ENCODE results near the gene TNS1.

The TNS1 gene

DNA sequence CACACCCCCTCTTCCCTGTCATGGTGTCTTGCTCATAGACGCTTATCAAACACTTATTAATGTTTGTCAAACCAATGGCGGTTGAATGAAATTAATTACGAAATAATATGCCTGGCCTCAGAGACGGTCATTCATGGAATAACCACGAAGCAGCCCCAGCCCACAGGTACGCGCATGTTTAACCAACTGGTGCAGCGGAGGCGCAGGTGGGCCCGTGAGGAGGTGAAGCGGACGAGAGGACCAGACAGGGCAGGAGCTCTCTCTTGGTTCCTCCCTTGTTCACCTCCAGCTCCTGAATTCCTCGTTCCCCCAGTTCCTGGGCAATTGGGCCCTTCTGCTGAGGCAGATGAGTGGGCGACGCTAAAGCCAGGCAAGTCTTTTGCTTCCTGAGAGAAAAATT, 169.8 kb downstream of the TNS1 start:
- no peak for DNase-seq (ENCODE audit: low read depth in 2 of 2)

DNA sequence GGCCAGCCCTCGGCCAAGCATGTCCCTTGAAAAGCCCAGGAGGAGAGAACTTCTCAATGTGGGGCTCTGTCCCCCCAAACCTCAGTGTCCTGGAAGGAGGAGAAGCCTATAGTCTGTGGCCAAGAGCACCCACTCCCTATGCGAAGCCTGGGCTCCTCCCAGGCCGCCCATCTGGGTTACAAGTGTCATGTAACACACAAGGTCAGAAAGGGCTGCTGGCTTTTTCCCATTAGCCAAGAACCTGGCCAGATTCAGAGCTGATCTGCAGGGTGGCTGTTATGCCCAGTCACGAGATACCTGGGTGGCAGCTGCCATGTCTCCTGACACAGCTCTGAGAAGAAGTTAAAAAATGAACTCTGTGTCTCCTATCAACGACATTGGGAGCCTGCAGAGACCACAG, 170.7 kb downstream of the TNS1 start:
- no peak for DNase-seq (ENCODE audit: low read depth in 2 of 2)

DNA sequence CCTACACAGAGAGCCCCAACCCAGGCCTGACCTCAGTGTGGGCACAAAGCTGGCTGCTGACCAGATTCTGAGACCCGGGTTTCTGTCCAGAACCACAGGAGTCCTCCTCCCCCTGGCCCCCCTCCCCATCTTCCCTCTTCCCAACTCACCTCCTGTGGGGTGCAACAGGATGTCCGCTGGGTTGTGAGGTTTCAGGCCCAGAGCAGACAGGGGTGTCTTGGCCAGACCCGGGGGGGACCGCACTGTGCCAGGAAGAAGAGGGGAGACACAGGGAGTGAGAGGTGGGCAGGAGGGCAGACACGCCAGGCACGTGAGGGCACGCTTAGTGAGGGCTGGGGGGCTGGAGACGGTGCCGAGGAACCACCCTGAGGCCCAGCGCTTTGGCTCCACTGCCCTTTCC, 171.5 kb downstream of the TNS1 start:
- DNase-seq (ENCODE audit: low read depth in 2 of 2): no peak

DNA sequence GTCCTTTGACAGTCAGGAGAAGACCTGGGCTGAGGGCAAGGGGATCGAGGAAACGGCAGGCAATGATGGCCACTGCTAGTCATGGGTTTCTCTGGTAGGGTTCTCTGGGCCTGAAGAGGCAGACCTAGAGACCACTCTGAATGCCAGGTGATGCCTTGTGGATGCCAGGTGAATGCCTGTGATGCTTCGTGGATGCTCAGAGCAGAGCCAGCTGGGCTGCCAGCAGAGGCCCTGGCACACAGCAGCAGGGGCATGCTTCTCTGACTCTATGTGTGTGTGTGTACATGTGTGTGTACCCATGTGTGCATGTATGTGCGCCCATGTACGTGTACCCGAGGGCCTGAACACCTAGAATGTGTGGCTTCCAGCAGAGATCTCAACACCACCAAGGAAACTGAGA, 172.0 kb downstream of the TNS1 start:
- no peak for DNase-seq (ENCODE audit: low read depth in 2 of 2)

DNA sequence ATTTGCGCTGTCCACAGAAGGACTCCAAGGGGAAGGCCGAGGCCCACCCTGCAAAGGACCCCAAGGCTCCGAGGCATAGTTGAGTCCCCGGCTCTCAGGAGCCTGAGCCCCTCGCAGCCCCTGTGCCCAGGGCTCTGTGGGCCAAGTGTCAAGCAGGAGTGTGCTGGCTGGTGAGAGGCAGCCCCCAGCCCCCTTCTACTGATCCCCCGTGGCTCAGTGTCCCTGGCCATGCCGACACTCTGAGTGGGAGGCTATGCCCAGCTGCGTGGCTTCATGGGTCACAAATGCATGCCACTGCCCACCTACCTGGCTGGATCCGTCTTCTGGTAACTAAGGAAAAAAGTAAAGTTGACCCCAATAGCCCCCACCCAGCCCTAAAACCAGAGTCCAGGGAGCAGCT, 172.7 kb downstream of the TNS1 start:
- no peak for DNase-seq (ENCODE audit: low read depth in 2 of 2)

DNA sequence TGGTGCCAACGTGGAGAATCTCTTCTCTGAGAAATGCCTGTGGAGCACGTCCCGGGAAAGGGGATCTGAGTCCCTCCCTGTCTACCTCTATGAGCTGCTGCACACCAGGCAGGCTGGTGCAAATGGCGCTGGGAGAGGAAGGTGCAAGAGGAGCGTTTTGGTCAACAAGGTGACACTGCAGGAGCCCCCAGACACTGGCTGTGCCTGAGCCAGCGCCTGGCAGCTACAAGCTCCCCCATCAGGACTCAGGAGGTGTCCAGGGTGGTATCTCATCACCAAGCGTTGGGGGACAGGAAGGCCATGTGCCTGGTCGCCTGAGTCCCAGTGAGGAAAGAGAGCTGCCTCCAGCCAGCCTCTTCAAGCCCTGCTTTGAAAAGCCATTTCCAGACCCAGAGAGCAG, 173.4 kb downstream of the TNS1 start:
- no peak for DNase-seq (ENCODE audit: low read depth in 2 of 2)

DNA sequence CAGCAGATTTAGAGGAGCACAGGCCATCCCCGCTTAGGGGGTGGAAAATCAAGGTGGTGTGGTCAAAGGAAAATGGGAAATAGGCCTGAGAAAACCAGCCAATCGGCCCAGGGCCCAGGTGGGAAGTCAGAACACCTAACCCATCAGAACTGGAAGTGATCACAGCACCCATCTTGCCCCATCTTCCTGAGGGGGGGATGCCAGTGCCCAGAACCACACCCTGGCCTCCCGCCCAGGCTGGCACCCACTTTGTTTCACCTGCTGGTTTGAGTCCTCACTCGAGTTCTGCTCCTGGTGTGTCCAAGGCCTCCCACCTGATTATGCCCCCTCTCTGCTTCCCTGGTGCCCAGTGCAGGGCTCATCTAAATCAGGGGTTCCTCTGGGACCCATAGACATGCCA, 174.5 kb downstream of the TNS1 start:
- DNase-seq (ENCODE audit: low read depth in 2 of 2): no peak

DNA sequence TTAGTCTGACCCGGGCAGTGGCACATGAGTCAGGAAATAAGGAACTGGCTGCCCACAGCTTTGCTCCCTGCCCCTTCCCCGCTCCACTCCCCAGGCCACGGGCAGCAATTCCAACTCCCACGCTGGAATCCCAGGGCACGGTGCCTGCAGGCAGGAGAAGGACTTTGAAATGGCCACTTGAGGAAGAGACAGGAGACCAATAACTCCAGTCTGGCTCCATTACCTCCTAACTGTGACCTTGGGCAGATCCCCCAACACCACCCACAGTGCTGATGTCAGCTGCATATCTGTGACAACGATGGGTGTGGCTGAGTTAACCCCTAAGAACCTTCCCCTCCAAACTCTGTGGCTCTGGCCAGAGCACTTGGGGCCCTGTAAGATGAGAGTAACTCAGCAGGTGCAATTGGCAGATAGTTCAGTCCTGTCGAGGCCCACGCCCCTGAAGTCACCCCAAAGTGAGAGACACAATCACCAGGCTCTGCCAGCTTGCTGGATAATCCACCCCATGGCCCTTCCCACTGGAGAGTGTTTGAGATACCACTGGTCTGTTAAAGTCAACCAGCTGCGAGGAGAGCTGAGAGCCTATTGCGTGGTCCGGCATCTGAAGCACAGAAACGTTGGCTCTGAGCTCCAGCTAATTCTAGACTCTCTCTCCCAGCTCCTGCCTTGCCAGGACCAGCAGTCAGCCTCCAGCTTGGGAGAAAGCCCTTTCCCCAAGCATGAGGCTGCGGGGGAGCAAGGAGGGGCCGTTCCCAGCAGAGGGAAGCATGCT, 175.2 kb downstream of the TNS1 start:
- no peak for DNase-seq (ENCODE audit: low read depth in 2 of 2)

DNA sequence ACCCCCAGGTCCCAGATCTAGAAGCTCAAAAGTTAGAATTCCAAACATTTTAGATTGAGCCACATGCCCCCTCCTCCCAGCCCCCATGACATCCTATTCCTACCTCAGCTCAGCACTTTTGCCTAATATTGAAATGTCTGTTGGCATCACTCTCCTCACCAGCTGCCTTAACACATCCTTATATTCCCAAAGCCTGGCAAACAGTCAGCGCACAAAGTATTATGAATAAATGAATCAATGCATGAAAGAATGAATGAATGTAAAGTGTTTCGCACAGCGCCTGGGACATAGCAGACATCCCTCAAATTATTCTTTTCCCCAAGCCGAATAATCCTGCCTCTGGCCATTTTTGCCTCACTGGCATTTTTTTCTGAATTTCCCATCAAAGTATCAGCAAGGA, 175.8 kb downstream of the TNS1 start:
- DNase-seq (ENCODE audit: low read depth in 2 of 2): no peak

DNA sequence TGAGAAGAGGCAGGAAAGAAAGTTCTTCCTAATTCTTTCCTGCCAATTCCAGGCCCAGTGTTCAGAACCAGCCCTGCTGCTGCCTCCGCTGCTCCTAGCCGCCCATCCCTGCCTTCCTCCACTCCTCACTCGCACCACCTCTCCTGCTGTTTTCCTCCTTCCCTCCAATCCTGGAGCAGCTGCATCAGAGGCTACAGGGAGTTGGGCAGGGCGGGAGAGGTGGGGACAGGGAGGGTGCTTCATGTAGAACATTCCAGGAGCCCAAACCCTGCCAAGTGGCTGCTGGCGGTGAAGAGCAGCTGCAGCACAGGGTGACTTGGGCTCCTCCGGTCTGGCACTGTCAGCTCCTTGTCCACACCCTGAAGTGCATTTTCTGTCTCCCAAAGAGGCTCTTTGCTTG, 176.3 kb downstream of the TNS1 start:
- DNase-seq (ENCODE audit: low read depth in 2 of 2): no peak

DNA sequence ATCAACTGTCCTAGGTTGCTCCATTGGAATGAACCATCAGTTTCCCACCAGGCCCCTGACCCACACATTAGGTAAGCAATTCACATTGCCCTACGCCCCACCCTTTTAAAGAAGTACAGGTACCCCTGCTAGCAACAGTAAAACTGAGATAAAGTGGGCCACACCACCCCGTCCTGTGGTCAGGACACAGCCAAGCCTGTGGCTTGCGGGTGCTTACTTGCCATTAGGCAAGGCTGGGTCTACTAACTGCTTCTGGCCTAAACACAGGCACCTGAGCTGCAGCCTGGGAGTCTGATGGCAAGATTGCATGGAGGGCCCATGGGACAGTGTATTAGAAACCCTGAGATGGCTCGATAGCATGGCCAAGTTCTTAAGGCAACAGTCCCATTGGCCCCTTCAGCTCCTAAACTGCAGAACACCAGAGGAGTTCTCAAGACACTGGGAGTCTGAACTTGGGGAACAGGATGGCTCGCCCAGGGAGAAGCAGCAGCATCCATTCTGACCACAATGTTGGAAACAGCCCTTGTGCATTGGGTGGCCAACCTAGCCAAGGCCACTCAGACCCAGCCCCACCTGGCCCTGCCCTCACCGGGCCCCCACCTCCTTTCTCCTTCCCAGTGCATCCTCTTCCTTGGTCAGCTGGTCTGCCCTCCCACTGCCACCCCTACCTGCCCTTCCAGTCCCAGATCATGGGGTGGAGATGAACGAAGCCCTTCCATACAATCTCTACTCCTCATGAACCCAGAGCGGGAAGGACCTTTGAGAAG, 177.1 kb downstream of the TNS1 start:
- DNase-seq (ENCODE audit: low read depth in 2 of 2): no peak

DNA sequence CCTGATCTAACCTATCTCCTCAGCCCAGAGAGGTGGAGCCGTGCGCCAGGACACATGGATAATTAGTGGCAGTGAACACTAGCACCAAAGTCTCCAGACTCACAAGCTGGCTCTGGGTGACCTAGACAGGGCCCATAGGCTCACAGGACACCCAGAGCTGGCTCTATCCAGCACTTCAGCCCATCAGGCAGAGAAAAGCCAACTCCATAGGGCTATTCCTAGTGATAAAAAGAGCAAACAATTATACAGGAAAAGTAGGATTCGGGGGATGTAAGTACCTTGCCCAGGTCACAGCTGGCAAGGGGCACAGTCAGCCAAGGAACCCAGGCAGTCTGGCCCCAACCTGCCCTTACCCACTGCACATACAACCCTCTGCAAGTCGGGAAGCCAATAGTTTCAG, 178.6 kb downstream of the TNS1 start:
- no peak for DNase-seq (ENCODE audit: low read depth in 2 of 2)

DNA sequence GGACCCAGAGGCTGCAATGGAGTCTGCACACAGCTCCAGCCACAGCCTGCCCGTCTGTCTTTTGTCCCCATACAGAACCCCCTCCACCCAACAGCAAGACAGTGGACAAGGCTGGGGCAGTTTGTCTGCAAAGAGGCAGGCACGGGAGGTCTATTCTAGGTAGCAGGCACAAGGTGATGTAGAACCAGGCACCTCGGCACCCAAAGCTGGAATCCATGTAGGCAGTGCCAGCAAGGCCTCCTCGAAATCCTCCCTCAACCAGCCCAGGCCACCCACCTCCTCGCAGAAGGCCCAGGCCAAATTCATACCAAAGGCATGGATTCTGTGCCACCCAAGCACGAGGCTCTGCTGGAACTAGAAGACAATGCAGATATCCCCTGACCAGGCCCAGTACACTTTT, 179.2 kb downstream of the TNS1 start:
- no peak for DNase-seq (ENCODE audit: low read depth in 2 of 2)

DNA sequence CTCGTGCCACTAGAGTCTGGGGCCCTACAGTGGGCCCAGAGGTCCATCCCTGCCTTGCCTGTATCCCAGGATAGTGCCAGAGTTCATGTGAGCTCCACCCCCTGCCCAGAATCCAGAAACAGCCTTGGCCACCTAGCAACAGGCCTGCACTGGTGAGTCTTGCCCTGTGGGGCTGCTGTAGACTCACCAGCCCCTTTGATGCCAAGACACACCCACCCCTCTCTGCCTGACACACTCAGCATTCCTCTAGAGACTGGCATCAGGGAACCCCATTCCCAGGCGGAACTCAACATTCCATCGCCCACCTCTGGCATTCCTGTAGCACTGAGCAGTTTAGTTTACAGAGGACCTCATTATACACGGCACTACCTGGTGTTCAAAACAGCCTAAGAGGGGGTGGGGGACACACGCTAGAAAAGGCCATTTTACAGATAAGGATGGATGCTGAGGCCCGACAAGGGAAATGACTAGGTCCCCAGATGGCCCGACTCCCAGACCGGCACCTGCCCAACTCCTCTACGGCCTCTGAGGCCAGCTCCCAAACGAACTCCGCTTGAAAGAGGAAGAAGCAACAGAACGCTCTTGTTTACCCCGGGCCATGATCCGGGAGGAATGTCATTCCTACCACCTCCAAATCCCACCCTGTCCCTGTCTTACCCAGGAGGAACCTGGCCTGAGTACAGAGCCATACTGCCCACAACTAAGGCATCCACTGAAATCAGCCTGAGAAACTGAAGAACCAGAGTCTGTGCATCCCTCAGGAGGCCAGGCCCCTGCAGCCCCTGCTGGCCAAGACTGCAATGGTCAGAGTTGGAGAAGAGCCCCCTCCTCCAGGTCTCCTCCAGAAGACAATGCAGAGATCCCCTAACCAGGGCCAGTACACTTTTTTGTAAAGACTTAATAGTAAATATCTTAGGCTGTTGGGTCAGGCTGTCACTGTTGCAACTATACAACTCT, 180.2 kb downstream of the TNS1 start:
- DNase-seq (ENCODE audit: low read depth in 2 of 2): no peak

DNA sequence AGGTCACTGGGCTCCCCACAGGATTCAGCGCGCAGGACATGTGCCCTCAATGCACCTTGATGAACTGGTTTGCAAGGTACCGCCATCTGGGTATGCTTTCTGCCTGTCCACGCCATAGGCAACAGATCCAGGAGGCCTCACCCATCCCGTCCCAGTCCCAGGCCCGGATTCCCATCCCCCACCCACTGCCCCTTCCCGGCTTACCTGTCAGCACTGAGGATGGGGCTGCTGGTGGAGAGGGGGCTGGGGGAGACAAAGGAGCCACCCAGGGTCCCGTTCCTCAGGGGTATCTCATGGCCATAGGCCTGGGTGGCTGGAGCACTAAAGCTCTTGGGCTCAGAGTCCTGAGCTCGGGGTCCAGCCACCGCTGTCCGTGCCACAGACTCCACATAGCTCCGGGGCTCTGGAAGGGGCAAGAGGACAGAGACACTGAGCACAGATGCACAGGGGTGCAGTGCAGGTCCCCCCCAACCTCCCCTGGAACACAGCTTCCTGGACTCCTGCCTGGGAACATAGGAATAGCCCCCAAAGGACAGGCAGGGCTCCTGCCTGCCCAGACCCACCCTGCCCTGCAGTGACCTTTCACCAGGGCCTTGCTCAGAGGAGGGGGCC, 181.2 kb downstream of the TNS1 start:
- no peak for DNase-seq (ENCODE audit: low read depth in 2 of 2)

DNA sequence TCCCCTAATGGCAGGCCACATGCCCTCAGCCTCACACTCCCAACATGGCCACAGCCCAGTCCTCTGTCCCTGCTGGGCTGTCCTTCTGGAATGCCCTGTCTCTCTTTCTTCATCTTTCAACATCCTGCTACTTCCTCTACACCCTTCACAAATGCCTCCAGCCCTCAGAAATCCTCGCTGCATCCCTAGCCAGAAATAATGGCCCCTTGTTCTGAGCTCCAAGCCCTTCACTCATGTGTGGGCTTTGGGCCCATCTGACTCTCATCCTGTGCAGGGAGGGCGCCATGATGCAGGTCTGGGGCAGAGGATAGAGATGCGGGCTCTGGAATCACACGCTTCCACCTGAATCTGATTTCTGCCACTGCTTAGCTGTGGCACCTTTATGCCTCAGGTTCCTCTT, 181.9 kb downstream of the TNS1 start:
- DNase-seq (ENCODE audit: low read depth in 2 of 2): no peak

DNA sequence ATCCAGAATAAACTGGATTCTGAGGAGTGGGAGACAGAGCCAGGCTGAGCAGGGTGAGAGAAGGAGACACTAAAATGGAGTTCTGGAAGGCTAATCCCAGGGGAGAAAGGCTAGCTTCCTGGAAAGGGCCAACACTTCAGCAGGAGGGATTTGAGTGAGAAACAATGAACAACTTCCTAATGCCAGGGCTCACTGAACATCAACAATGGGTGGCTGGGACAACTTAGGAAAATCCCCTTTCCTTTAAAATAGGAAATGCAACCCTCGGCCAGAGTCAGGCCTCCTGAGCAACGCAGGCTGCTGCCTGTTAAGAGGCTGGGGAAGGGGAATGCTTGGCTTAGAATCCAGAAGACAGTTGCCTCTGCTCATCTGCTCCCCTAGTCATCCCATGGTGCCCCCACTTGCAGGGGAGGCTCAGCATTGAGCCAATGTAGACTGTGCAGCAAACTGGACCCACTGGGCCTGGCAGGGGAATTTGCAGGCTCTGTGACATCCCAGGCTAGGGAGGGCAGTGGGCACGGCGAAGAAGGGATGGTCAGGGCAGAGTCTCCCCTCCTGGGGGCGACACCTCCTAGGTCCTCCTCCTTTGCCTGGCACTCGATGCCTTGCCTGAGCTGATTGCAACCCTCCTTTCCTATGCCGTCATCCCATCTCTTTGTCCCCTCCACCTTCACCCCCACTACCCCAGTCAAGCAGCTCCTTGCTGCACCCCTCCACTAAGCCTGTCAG, 182.5 kb downstream of the TNS1 start:
- no peak for DNase-seq (ENCODE audit: low read depth in 2 of 2)

DNA sequence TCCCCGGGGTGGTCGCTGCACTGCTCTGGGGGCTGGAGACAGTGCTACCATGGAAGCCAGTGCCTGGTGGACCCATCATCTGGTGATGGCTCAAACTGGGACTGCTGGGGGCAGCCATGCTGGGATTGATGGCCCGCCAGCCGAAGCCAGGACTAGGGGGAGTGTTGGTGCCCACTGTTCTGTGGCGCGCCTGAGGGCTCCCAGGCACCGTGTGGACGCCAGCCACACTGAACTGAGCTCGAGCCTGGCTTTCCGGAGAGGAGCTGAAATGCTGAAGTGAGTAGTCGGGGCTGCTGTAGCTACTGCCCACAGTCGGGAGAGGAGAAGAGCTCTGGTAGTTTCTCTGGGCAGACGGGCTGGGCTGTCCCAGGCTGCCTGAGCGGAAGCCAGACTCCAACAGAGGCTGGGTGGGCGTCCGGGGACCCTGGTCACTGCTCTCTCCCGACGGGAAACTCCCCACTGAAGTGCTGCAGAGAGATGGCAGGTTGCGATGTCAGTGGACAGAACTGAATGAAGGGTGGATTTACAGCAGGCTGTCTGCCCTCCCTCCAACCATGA, 184.4 kb downstream of the TNS1 start:
- no peak for DNase-seq (ENCODE audit: low read depth in 2 of 2)

DNA sequence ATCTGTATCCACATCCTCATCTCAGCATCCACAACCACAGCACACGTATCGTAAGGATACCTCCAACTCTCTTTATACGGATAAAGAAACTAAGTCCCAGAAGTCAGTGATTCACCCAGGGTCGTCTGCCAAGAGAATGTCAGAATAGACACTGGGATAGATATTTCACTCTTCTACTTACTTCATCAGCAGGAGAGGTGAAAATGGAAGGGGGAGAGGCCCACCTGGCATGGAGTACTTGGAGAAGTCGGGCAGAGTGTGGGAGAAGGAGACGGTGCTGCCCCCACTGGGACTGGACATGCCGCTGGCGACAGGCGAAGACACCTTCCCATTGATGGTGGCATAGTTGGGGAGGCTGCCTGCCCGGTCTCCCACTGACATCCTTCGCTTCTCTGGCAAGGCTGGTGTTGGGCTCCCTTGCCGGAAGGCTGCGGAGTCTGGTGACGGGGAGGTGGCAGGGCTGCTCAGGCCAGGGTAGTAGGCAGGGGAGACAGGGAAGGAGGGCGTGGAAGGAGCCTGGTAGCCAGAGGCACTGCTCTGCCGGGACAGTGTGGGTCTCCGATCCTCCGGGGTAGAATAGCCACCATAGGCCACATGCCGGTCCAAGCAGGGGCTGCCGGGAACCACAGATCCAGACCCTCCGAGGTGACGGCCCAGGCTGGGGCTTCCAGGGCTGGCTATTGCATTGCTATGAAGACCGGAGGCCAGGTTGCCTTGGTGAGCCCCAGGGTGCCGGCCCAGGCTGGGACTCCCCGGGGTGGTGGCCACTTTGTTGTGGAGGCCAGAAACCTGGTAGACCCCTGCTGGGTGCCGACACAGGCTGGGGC, 185.1 kb downstream of the TNS1 start:
- DNase-seq (ENCODE audit: low read depth in 2 of 2): no peak

DNA sequence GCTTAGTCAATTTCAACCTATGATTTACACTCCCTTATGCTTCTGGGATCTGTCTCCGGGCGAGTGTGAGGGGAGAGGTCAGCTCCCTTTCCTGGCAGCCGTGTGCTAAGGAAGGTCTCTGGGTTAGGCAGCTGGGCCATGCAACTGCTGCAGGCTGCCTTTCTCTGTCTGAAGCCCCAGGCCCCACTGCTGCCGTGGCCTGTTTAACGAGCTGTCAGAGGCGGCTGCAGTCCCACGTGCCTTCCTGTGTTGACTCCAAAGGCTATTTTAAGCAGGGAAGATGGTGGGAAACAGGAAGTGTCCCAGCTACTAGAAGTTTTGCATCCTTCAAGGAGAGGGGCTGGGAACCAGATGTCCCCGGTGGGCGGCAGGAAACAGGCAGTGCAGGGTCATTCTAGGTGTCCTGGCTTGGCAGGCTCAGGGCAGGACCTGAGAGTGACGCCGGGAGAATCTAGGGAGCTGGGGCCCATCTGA, 186.4 kb downstream of the TNS1 start:
- no peak for DNase-seq (ENCODE audit: low read depth in 2 of 2)
